Measurements from ENCODE around the gene NOL4L.

NOL4L gene

GRCh38 chr20:32439132-32439829, 145.9 kb downstream of the NOL4L start:
- no peak for DNase-seq

- no peak for DNase-seq
These were observed 146.7 kb downstream of the NOL4L start for GRCh38 chr20:32438331-32438858.

GRCh38 chr20:32437391-32438074, 147.6 kb downstream of the NOL4L start:
- no peak for DNase-seq

GRCh38 chr20:32436968-32437367, 148.2 kb downstream of the NOL4L start:
- no peak for DNase-seq

- no peak for DNase-seq
These were observed 148.8 kb downstream of the NOL4L start for GRCh38 chr20:32436142-32436861.

- DNase-seq, result no peak
These were observed 149.6 kb downstream of the NOL4L start for GRCh38 chr20:32435449-32436107.

GRCh38 chr20:32434434-32434833, 150.7 kb downstream of the NOL4L start:
- DNase-seq, result no peak

GRCh38 chr20:32433311-32434021, 151.7 kb downstream of the NOL4L start:
- DNase-seq, result no peak

- DNase-seq, result no peak
These were observed 152.9 kb downstream of the NOL4L start for GRCh38 chr20:32432277-32432676.

- DNase-seq, result no peak
These were observed 153.7 kb downstream of the NOL4L start for GRCh38 chr20:32431457-32431856.

- no peak for DNase-seq
These were observed 155.3 kb downstream of the NOL4L start for GRCh38 chr20:32429745-32430360.

GRCh38 chr20:32429343-32429742, 155.8 kb downstream of the NOL4L start:
- DNase-seq, result no peak

GRCh38 chr20:32427996-32428395, 157.1 kb downstream of the NOL4L start:
- DNase-seq, result no peak

- no peak for DNase-seq
These were observed 163.8 kb downstream of the NOL4L start for GRCh38 chr20:32421290-32421689.

- no peak for DNase-seq
These were observed 166.8 kb downstream of the NOL4L start for GRCh38 chr20:32418376-32418775.

- DNase-seq, result no peak
These were observed 168.9 kb downstream of the NOL4L start for GRCh38 chr20:32416206-32416605.

GRCh38 chr20:32415494-32415893, 169.6 kb downstream of the NOL4L start:
- DNase-seq, result no peak

GRCh38 chr20:32411955-32412706, 173.0 kb downstream of the NOL4L start:
- peak; percentile 63 to 74 for DNase-seq

- DNase-seq, result peak; percentile 51 to 63
These were observed 177.9 kb downstream of the NOL4L start for GRCh38 chr20:32407131-32407750.

- DNase-seq, result no peak
These were observed 178.4 kb downstream of the NOL4L start for GRCh38 chr20:32406701-32407100.

GRCh38 chr20:32404017-32404416, 181.1 kb downstream of the NOL4L start:
- no peak for DNase-seq

All from Kasumi-1 (cell line).